K562 (cell line): ENCODE measurements around the gene PUM1. TPM values are rescaled to one million over a fixed set of nuclear protein-coding genes. Genes with fewer than 3 reads are reported as not detected.

Experiments used
- AFF1 ChIP-seq, 2 experiments: fragments of 450-650 bp; IDR thresholded peaks; 2 replicates each; pipeline ENCODE4 v1.6.1; 2018; ENCODE audit warnings: mild to moderate bottlenecking in 2 of 2, low read depth in 1 of 2; ENCODE audit not compliant: partially characterized antibody in 2 of 2
- CUX1 ChIP-seq: fragments of 200-800 bp; sonication (Bioruptor generic); IDR thresholded peaks from 2 replicates; pipeline ENCODE4 v1.6.1; 2016; ENCODE audit warnings: missing genetic modification characterization, missing compliant biosample characterization
- STAT5A ChIP-seq: IDR thresholded peaks from 2 replicates; pipeline ENCODE4 v1.6.1; 2012; ENCODE audit warnings: low read length, inconsistent platforms, borderline replicate concordance
- polyA plus RNA-seq, 8 experiments: library from polyadenylated mRNA; depleted of rRNA in 4 of 8; stranded (reverse) in 5 of 8; unstranded in 3 of 8; fragments of >200 nt; fragmentation: Nextera tagmentation in 2 of 8; fragmentation: Illumina TruSeq in 1 of 8; extraction: Ambion mirVana in 2 of 8; extraction: Trizol in 1 of 8; gene quantifications; 2 replicates each; pipeline versions ENCODE4 v1.2.1 to v1.2.3, GENCODE V29; 2011 to 2014; ENCODE audit warnings: inconsistent platforms in 1 of 8, missing spikeins in 1 of 8
- total RNA-seq, 7 experiments: library from RNA; depleted of rRNA in 6 of 7; stranded (reverse); fragments of >200 nt in 6 of 7; fragmentation: Illumina TruSeq in 2 of 7; extraction: Trizol in 2 of 7; gene quantifications; 2 replicates each; pipeline versions ENCODE4 v1.2.1 to v1.2.3, GENCODE V29; 2011 to 2021; ENCODE audit warnings: low replicate concordance in 1 of 7

The PUM1 gene
- total and polyA plus RNA-seq, 9 of the 15 experiments (the other 6 are each of a cell fraction or from before 2014, with no cell fraction given), result 37.7 to 104 (median 55.7) TPM

- TF ChIP-seq AFF1 (IDR thresholded peaks at IDR 0.05; ENCODE audit: low read depth in 1 of 2, partially characterized antibody in 2 of 2), result no peak
- no peak for TF ChIP-seq STAT5A
- TF ChIP-seq CUX1, result no peak
Observed at GRCh38 chr1:30974536-30974935, 91.0 kb downstream of the PUM1 start (continued).
